NB4 (cell line): ENCODE measurements around the gene ANKRD33B.

Experiments used
- CTCF ChIP-seq: IDR thresholded peaks from one replicate; pipeline ENCODE4 v1.5.1; 2012; ENCODE audit warnings: low read depth, low read length
- POLR2A ChIP-seq: IDR thresholded peaks from 2 replicates; pipeline ENCODE4 v1.6.1; 2011; ENCODE audit warnings: mild to moderate bottlenecking; ENCODE audit not compliant: insufficient read length; ENCODE audit errors: extremely low read depth

DNA sequence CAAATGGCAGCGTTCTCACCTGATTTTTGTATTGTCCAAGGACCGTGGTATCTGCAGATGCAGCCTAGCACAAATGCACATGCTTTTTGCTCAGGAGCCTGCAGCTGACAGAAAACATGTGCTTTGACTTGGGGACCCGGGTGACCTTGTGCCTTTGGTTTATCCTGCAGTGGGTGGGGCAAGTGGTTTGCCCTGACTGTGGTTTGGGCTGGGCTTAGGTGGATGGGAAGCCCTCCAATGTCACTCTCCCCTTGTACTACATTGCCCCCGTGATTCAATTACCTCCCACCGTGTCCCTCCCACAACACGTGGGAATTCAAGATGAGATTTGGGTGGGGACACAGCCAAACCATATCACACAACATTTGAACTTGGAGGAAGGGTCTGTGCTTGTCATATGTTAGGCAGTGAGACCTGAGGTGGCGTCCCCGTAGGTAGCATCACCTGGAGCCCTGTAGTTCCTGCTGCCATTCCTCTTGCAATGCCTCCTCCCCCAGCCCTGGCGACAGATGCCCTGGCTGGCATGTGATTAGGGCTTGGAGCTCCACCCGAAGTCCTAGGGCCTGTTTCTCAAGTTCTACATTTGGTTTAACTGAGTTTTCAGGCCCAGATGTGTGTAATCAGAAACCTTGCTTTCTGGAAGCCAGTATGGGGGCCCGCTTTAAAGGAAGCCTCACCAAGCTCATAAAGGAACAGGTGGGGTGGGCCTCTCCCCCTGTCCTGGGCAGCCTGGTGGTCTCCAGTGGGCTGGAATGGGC is 2.1 kb downstream of the ANKRD33B start:
- no peak for TF ChIP-seq CTCF
- TF ChIP-seq POLR2A = no peak
